Coronary artery (tissue), 2 donors: ENCODE measurements around the gene MNAT1.

ENCODE experiments used
- DNase-seq: peaks from one replicate; pipeline ENCODE4 v3.0.0-alpha.2; 2017; ENCODE audit warnings: low spot score
- H3K27ac ChIP-seq, 2 donors: fragments of 200-600 bp; sonication (generic); one replicate each; pipeline ENCODE4 v1.5.1; 2016 to 2019
- H3K4me3 ChIP-seq: fragments of 200-600 bp; sonication (generic); 2 replicates; pipeline ENCODE4 v1.5.1; 2016; ENCODE audit warnings: mild to moderate bottlenecking, moderate library complexity
- CTCF ChIP-seq: fragments of 200-600 bp; sonication (generic); IDR thresholded peaks from one replicate; pipeline ENCODE4 v1.5.1; 2019; ENCODE audit warnings: antibody characterized with exemption

Gene MNAT1

GRCh38 chr14:60738843-60739508 is 4.4 kb downstream of the MNAT1 start:
- no peak overlapping the region for H3K4me3 ChIP-seq
- TF ChIP-seq CTCF: no peak
- DNase-seq: no peak
- H3K27ac ChIP-seq: no peak overlapping the region

- no peak for TF ChIP-seq CTCF
- Histone ChIP-seq H3K4me3 (no peak overlapping the region), H3K27ac (no peak overlapping the region)
- DNase-seq: no peak
Measured at GRCh38 chr14:60744566-60744965, 10.0 kb downstream of the MNAT1 start.

GRCh38 chr14:60753264-60754119 is 18.9 kb downstream of the MNAT1 start:
- DNase-seq: no peak

GRCh38 chr14:60756847-60757246 is 22.3 kb downstream of the MNAT1 start:
- no peak for DNase-seq
- no peak overlapping the region for H3K4me3 ChIP-seq
- no peak for TF ChIP-seq CTCF
- H3K27ac ChIP-seq: no peak overlapping the region

More at GRCh38 chr14:60753264-60754119, 18.9 kb downstream of the MNAT1 start:
- no peak for TF ChIP-seq CTCF
- Histone ChIP-seq H3K27ac (no peak overlapping the region), H3K4me3 (no peak overlapping the region)

GRCh38 chr14:60757567-60758002 is 23.0 kb downstream of the MNAT1 start:
- no peak overlapping the region for H3K4me3 ChIP-seq
- no peak overlapping the region for H3K27ac ChIP-seq
- no peak for DNase-seq
- TF ChIP-seq CTCF: no peak

- no peak for DNase-seq
- Histone ChIP-seq H3K4me3 (no peak overlapping the region), H3K27ac (no peak overlapping the region)
- no peak for TF ChIP-seq CTCF
Measured at GRCh38 chr14:60758885-60759284, 24.3 kb downstream of the MNAT1 start.
